ENCODE results near the gene ARHGAP44. TPM values are rescaled to one million over a fixed set of nuclear protein-coding genes. Genes with fewer than 3 reads are reported as not detected.

The ARHGAP44 gene
- total and polyA plus RNA-seq, 2 of the 8 experiments (the other 6 are each of a cell fraction or from before 2014, with no cell fraction given), result 6.2 to 22.2 TPM

DNA sequence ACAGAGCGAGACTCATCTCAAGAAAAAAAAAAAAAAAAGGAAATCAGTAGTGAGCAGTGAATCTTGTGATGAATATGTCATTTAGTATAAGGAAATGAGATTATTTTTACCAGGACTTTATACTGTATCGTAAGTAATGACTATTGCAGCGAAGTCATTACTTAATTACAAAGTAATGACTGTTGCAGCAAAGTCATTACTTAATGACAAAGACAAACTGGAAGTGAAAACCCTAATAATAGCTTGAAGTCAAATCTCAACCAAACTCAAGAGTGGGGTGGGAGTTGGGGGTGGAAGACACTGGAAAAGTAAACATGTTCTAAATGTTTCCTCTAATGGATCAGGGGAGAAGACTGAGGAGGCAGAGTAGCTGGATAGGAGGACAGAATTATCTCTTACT is 76.5 kb downstream of the ARHGAP44 start:
- ChIA-PET POLR2A (ENCODE audit: partially characterized antibody) (no interaction called here), CTCF (ENCODE audit: partially characterized antibody) (no interaction called here)
- Histone ChIP-seq H3K79me1 (ENCODE audit: low read depth, low read length) (peaks cover 2% of the 10 kb centered on the region), H3K27ac (ENCODE audit: low read depth, low read length) (no peak overlapping the region), H4K91ac (replicated peaks; ENCODE audit: insufficient read length, low read length) (no peak overlapping the region), H4K20me1 (replicated peaks in 1 of 2; ENCODE audit: control insufficient read depth in 1 of 2, insufficient read depth in 2 of 2, low read length in 2 of 2) (peaks cover 0 to 1% of the 10 kb centered on the region in 2 experiments), H3K4ac (replicated peaks; ENCODE audit: insufficient read length, low read depth, low read length) (no peak overlapping the region), H3K79me2 (ENCODE audit: control insufficient read depth in 1 of 2, insufficient read depth in 2 of 2, low read length in 2 of 2) (no peaks in the 10 kb centered on the region), H3K27me3 (replicated peaks in 1 of 4; ENCODE audit: control insufficient read depth in 3 of 4, extremely low read depth in 1 of 4, insufficient read depth in 3 of 4, low read length in 3 of 4) (no peaks in the 10 kb centered on the region), H3K56ac (replicated peaks; ENCODE audit: insufficient read length, low read depth, low read length) (no peak overlapping the region), H2AFZ (ENCODE audit: low read length) (no peak overlapping the region), H3K36me3 (ENCODE audit: control insufficient read depth in 2 of 4, insufficient read depth in 4 of 4, low read length in 3 of 4) (no peaks in the 10 kb centered on the region), H3K18ac (ENCODE audit: extremely low read depth, low read length) (no peak overlapping the region), H2BK120ac (replicated peaks; ENCODE audit: low read depth, low read length) (no peak overlapping the region), H3K4me2 (ENCODE audit: insufficient read depth in 1 of 2, low read depth in 2 of 2, low read length in 2 of 2) (no peak overlapping the region), H4K5ac (ENCODE audit: insufficient read length, low read depth, low read length) (no peak overlapping the region), H3K9ac (replicated peaks in 1 of 4; ENCODE audit: extremely low read depth in 1 of 4, low read depth in 3 of 4, low read length in 3 of 4) (no peak overlapping the region), H3K23me2 (ENCODE audit: low read depth, low read length) (no peaks in the 10 kb centered on the region), H2AK5ac (ENCODE audit: low read depth, low read length) (no peak overlapping the region), H2BK20ac (ENCODE audit: low read length) (no peak overlapping the region), H3K9me3 (ENCODE audit: insufficient read depth in 2 of 2, low read depth in 1 of 2, low read length in 1 of 2) (no peaks in the 10 kb centered on the region), H4K8ac (ENCODE audit: extremely low read depth, insufficient read depth, low read length) (no peak overlapping the region), H3K4me3 (ENCODE audit: extremely low read depth in 1 of 4, insufficient read depth in 2 of 4, low read depth in 3 of 4, low read length in 4 of 4) (no peak overlapping the region), H2BK12ac (ENCODE audit: low read depth, low read length) (no peak overlapping the region), H3K4me1 (replicated peaks in 1 of 4; ENCODE audit: control insufficient read depth in 3 of 4, insufficient read depth in 4 of 4, low read length in 3 of 4) (no peaks in the 10 kb centered on the region), H2BK5ac (ENCODE audit: low read depth, low read length) (no peak overlapping the region), H3K14ac (ENCODE audit: insufficient read length) (no peak overlapping the region), H2BK15ac (ENCODE audit: low read length) (no peak overlapping the region), H3K23ac (ENCODE audit: insufficient read length) (no peak overlapping the region)
- FAIRE-seq (no peak), DNase-seq (ENCODE audit: low read depth in 1 of 2, low spot score in 2 of 2) (no peak)
- 87% methylated on average over 2 of the region's 3 CpGs; no CpG with 5 or more reads in 1 of the 2 experiments for WGBS, 2 experiments (ENCODE audit: extremely low coverage in 1 of 2, insufficient coverage in 1 of 2, insufficient read length in 1 of 2, insufficient replicate concordance in 2 of 2, low coverage in 1 of 2, low lambda C conversion rate in 2 of 2, missing lambda C conversion rate in 1 of 2)
- no peak for TF ChIP-seq HDAC2 (IDR thresholded peaks at IDR 0.05; ENCODE audit: borderline replicate concordance in 1 of 2, low read depth in 2 of 2, low read length in 2 of 2)

Measured in H1 (cell line).